HEK293T (cell line): ENCODE data around the gene RELB.

Experiments used
- ARNT ChIP-seq: fragments of 450-650 bp; IDR thresholded peaks from 2 replicates; pipeline ENCODE4 v1.6.1; 2017; ENCODE audit warnings: mild to moderate bottlenecking
- CTBP1 ChIP-seq: fragments of 450-650 bp; IDR thresholded peaks from 2 replicates; pipeline ENCODE4 v1.6.1; 2016; ENCODE audit warnings: borderline replicate concordance
- FOXA1 ChIP-seq: fragments of 450-650 bp; IDR thresholded peaks from 2 replicates; pipeline ENCODE4 v1.6.1; 2016; ENCODE audit warnings: mild to moderate bottlenecking
- FOXK2 ChIP-seq: fragments of 450-650 bp; IDR thresholded peaks from 2 replicates; pipeline ENCODE4 v1.6.1; 2016; ENCODE audit warnings: mild to moderate bottlenecking
- FOXM1 ChIP-seq: fragments of 450-650 bp; IDR thresholded peaks from 2 replicates; pipeline ENCODE4 v1.6.1; 2017; ENCODE audit warnings: mild to moderate bottlenecking, borderline replicate concordance
- HDGF ChIP-seq: fragments of 450-650 bp; IDR thresholded peaks from 2 replicates; pipeline ENCODE4 v1.6.1; 2017; ENCODE audit warnings: antibody characterized with exemption, borderline replicate concordance
- NFRKB ChIP-seq: fragments of 450-650 bp; IDR thresholded peaks from 2 replicates; pipeline ENCODE4 v1.6.1; 2016; ENCODE audit warnings: mild to moderate bottlenecking, moderate library complexity
- PKNOX1 ChIP-seq: fragments of 450-650 bp; IDR thresholded peaks from 2 replicates; pipeline ENCODE4 v1.6.1; 2016
- SP1 ChIP-seq: fragments of 450-650 bp; IDR thresholded peaks from 2 replicates; pipeline ENCODE4 v1.6.1; 2017
- TARDBP ChIP-seq: fragments of 450-650 bp; IDR thresholded peaks from 2 replicates; pipeline ENCODE4 v1.6.1; 2016

- TF ChIP-seq FOXM1, result no peak
- TF ChIP-seq FOXA1, result no peak
- no peak for TF ChIP-seq TARDBP
- no peak for TF ChIP-seq HDGF
- no peak for TF ChIP-seq SP1
- TF ChIP-seq FOXK2, result no peak
- TF ChIP-seq ARNT, result no peak
- TF ChIP-seq PKNOX1, result no peak
- no peak for TF ChIP-seq CTBP1
- TF ChIP-seq NFRKB, result no peak
These were observed 33.1 kb upstream of the RELB start for GRCh38 chr19:44968118-44968517.
